IMR-90 (cell line): ENCODE data around the gene ZNF597. TPM values are rescaled to one million over a fixed set of nuclear protein-coding genes. Genes with fewer than 3 reads are reported as not detected.

ENCODE experiments used
- ATAC-seq: fragments of 200-7000 bp; cut with Tn5 transposase; 2 replicates; pipeline ENCODE4 v1.9.1; 2020; ENCODE audit warnings: low read depth, mild to moderate bottlenecking, moderate library complexity
- BruUV-seq: library from RNA; stranded (reverse); fragments of 400-500 nt; replicated peaks from 2 replicates; lab custom pipeline; 2021; lab: Mats Ljungman, UMichigan
- CTCF ChIA-PET: fragments of 300-600 bp; formaldehyde crosslinking; extraction: SDS; loops from one replicate; lab custom pipeline; 2021; ENCODE audit warnings: antibody characterized with exemption; lab: Yijun Ruan, JAX
- POLR2A ChIA-PET: fragments of 300-600 bp; sonication (Branson Sonifier 250); formaldehyde crosslinking; loops from one replicate; lab custom pipeline; 2022; ENCODE audit warnings: antibody characterized with exemption; ENCODE audit not compliant: unreplicated experiment; lab: Charles Lee
- DNase-seq: peaks from one replicate; pipeline ENCODE4 v3.0.0; 2013
- H2AFZ ChIP-seq: replicated peaks from 2 replicates; pipeline ENCODE3; 2013; ENCODE audit warnings: low read length, mild to moderate bottlenecking; ENCODE audit not compliant: poor library complexity
- H2AK5ac ChIP-seq: 2 replicates; pipeline ENCODE4 v1.6.1; 2013; ENCODE audit warnings: low read depth, low read length, inconsistent platforms
- H2AK9ac ChIP-seq: replicated peaks from 2 replicates; pipeline ENCODE3; 2013; ENCODE audit warnings: mild to moderate bottlenecking, low read depth, low read length, moderate library complexity; ENCODE audit not compliant: poor library complexity
- H2BK120ac ChIP-seq: 2 replicates; pipeline ENCODE4 v1.6.1; 2013; ENCODE audit warnings: low read depth, low read length, inconsistent platforms
- H2BK15ac ChIP-seq: 3 replicates; pipeline ENCODE4 v1.6.1; 2013; ENCODE audit warnings: low read depth, low read length, inconsistent platforms
- H2BK20ac ChIP-seq: 2 replicates; pipeline ENCODE4 v1.6.1; 2013; ENCODE audit warnings: low read depth, mild to moderate bottlenecking, inconsistent platforms, low read length, moderate library complexity
- H2BK5ac ChIP-seq: 2 replicates; pipeline ENCODE4 v1.6.1; 2013; ENCODE audit warnings: mild to moderate bottlenecking, low read depth, low read length, inconsistent platforms; ENCODE audit not compliant: poor library complexity, severe bottlenecking
- H3K14ac ChIP-seq: replicated peaks from 2 replicates; pipeline ENCODE4 v1.6.1; 2013; ENCODE audit warnings: low read depth, low read length, inconsistent platforms
- H3K18ac ChIP-seq: 2 replicates; pipeline ENCODE4 v1.6.1; 2013; ENCODE audit warnings: low read depth, low read length, control low read depth
- H3K23ac ChIP-seq: 2 replicates; pipeline ENCODE4 v1.6.1; 2013; ENCODE audit warnings: low read depth, low read length, inconsistent platforms
- H3K27ac ChIP-seq: 2 replicates; pipeline ENCODE4 v1.5.1; 2013; ENCODE audit warnings: mild to moderate bottlenecking, control low read depth, low read length; ENCODE audit not compliant: insufficient read depth
- H3K27me3 ChIP-seq: 2 replicates; pipeline ENCODE4 v1.6.1; 2013; ENCODE audit warnings: low read length; ENCODE audit not compliant: control insufficient read depth, insufficient read depth
- H3K36me3 ChIP-seq: 2 replicates; pipeline ENCODE4 v1.6.1; 2013; ENCODE audit warnings: low read length, mixed read lengths; ENCODE audit not compliant: control insufficient read depth, insufficient read depth
- H3K4ac ChIP-seq: 2 replicates; pipeline ENCODE4 v1.6.1; 2013; ENCODE audit warnings: low read depth, low read length, inconsistent platforms
- H3K4me1 ChIP-seq: 2 replicates; pipeline ENCODE4 v1.6.1; 2013; ENCODE audit warnings: low read length, mixed read lengths; ENCODE audit not compliant: control insufficient read depth, insufficient read depth
- H3K4me2 ChIP-seq: 2 replicates; pipeline ENCODE4 v1.6.1; 2013; ENCODE audit warnings: low read depth, mild to moderate bottlenecking, control low read depth, low read length, moderate library complexity
- H3K4me3 ChIP-seq: 2 replicates; pipeline ENCODE4 v1.5.1; 2013; ENCODE audit warnings: low read depth, mild to moderate bottlenecking, control low read depth, low read length, moderate library complexity; ENCODE audit not compliant: insufficient read depth
- H3K56ac ChIP-seq: 2 replicates; pipeline ENCODE4 v1.6.1; 2013; ENCODE audit warnings: low read length, inconsistent platforms; ENCODE audit not compliant: insufficient read depth; ENCODE audit errors: extremely low read depth
- H3K79me1 ChIP-seq, 2 experiments: 2 replicates each; pipeline ENCODE4 v1.6.1; 2013; ENCODE audit warnings: low read length in 2 of 2, inconsistent platforms in 1 of 2, low read depth in 1 of 2
- H3K9ac ChIP-seq: 2 replicates; pipeline ENCODE4 v1.6.1; 2013; ENCODE audit warnings: low read depth, low read length, control low read depth
- H3K9me1 ChIP-seq: 2 replicates; pipeline ENCODE4 v1.6.1; 2013; ENCODE audit warnings: low read length, inconsistent platforms; ENCODE audit not compliant: insufficient read depth
- H3K9me3 ChIP-seq: 2 replicates; pipeline ENCODE4 v1.6.1; 2013; ENCODE audit warnings: low read length; ENCODE audit not compliant: control insufficient read depth, insufficient read depth
- H4K20me1 ChIP-seq: 2 replicates; pipeline ENCODE4 v1.6.1; 2013; ENCODE audit warnings: low read length, inconsistent platforms; ENCODE audit not compliant: insufficient read depth
- H4K5ac ChIP-seq: 2 replicates; pipeline ENCODE4 v1.6.1; 2013; ENCODE audit warnings: mild to moderate bottlenecking, low read depth, low read length, control low read depth
- H4K8ac ChIP-seq, 2 experiments: 2 replicates each; pipeline ENCODE4 v1.6.1; 2013; ENCODE audit warnings: low read depth in 2 of 2, low read length in 2 of 2, control low read depth in 1 of 2, inconsistent platforms in 1 of 2
- H4K91ac ChIP-seq: 2 replicates; pipeline ENCODE4 v1.6.1; 2013; ENCODE audit warnings: low read depth, low read length, inconsistent platforms; ENCODE audit not compliant: insufficient read depth
- BHLHE40 ChIP-seq: fragments of 150-350 bp; IDR thresholded peaks from 2 replicates; pipeline ENCODE4 v1.6.1; 2016; ENCODE audit warnings: mild to moderate bottlenecking, low read depth, low read length
- CEBPB ChIP-seq: IDR thresholded peaks from 2 replicates; pipeline ENCODE4 v1.6.1; 2012; ENCODE audit warnings: low read depth, low read length, improper control_type of control experiment
- CHD1 ChIP-seq: IDR thresholded peaks from 2 replicates; pipeline ENCODE4 v1.6.1; 2012; ENCODE audit warnings: low read depth, low read length, improper control_type of control experiment
- CTCF ChIP-seq: conservative IDR thresholded peaks from 2 replicates; pipeline ENCODE4 v1.5.1; 2012; ENCODE audit warnings: mild to moderate bottlenecking, low read depth, low read length, improper control_type of control experiment
- ELK1 ChIP-seq: fragments of 150-350 bp; IDR thresholded peaks from 2 replicates; pipeline ENCODE4 v1.6.1; 2016; ENCODE audit warnings: low read depth, mild to moderate bottlenecking, low read length, moderate library complexity, borderline replicate concordance
- FOS ChIP-seq: fragments of 150-350 bp; IDR thresholded peaks from 2 replicates; pipeline ENCODE4 v1.6.1; 2016; ENCODE audit warnings: low read depth, low read length
- MAFK ChIP-seq: IDR thresholded peaks from 2 replicates; pipeline ENCODE4 v1.6.1; 2012; ENCODE audit warnings: low read depth, low read length, improper control_type of control experiment
- MAZ ChIP-seq: IDR thresholded peaks from 2 replicates; pipeline ENCODE4 v1.6.1; 2012; ENCODE audit warnings: low read depth, mild to moderate bottlenecking, low read length, improper control_type of control experiment, moderate library complexity, borderline replicate concordance
- MXI1 ChIP-seq: IDR thresholded peaks from 2 replicates; pipeline ENCODE4 v1.6.1; 2012; ENCODE audit warnings: low read depth, mild to moderate bottlenecking, low read length, moderate library complexity, borderline replicate concordance
- NFE2L2 ChIP-seq: fragments of 150-350 bp; IDR thresholded peaks from 2 replicates; pipeline ENCODE4 v1.6.1; 2016; ENCODE audit warnings: low read depth, mild to moderate bottlenecking, low read length
- POLR2A ChIP-seq: IDR thresholded peaks from 2 replicates; pipeline ENCODE4 v1.6.1; 2012; ENCODE audit warnings: mild to moderate bottlenecking, low read depth, low read length
- RAD21 ChIP-seq: IDR thresholded peaks from 2 replicates; pipeline ENCODE4 v1.6.1; 2012; ENCODE audit warnings: low read length, improper control_type of control experiment
- RCOR1 ChIP-seq: IDR thresholded peaks from 2 replicates; pipeline ENCODE4 v1.6.1; 2012; ENCODE audit warnings: mild to moderate bottlenecking, low read length, improper control_type of control experiment; ENCODE audit not compliant: insufficient replicate concordance
- RFX5 ChIP-seq: IDR thresholded peaks from 2 replicates; pipeline ENCODE4 v1.8.0; 2012; ENCODE audit warnings: low read depth, mild to moderate bottlenecking, low read length, moderate library complexity
- SMC3 ChIP-seq: fragments of 150-350 bp; IDR thresholded peaks from 2 replicates; pipeline ENCODE4 v1.6.1; 2016; ENCODE audit warnings: low read depth, mild to moderate bottlenecking, antibody characterized with exemption, low read length, moderate library complexity
- USF2 ChIP-seq: fragments of 150-350 bp; IDR thresholded peaks from 2 replicates; pipeline ENCODE4 v1.6.1; 2017; ENCODE audit warnings: mild to moderate bottlenecking, antibody characterized with exemption, low read length, low read depth
- WGBS, 2 experiments: methylation state at CpG; one replicate each; pipeline versions ENCODE4 v1.1.5 to v1.1.7; 2013; ENCODE audit warnings: missing lambda C conversion rate in 2 of 2; ENCODE audit not compliant: insufficient read length in 1 of 2; ENCODE audit errors: extremely low coverage in 2 of 2; 5-methylcytosine and 5-hydroxymethylcytosine counted together
- dilution Hi-C: fragments of 300-500 bp; cut with HindIII; formaldehyde crosslinking; loops from one replicate; pipeline ENCODE4 v1.14.3; 2018; ENCODE audit warnings: low sequenced_read_pairs; ENCODE audit not compliant: unreplicated experiment
- in situ Hi-C: fragments of 300-500 bp; cut with MboI; formaldehyde crosslinking; loops from 3 replicates; pipeline ENCODE4 v1.14.3; 2019; ENCODE audit warnings: low sequenced_read_pairs, inconsistent platforms, mixed read lengths
- intact Hi-C: fragments of 100-400 bp; cut with micrococcal nuclease; formaldehyde crosslinking; loops from 2 replicates; pipeline ENCODE4 v1.10.0; 2022
- polyA plus RNA-seq, 3 experiments: library from polyadenylated mRNA; depleted of rRNA; stranded (reverse); fragments of >200 nt; gene quantifications; 2 replicates each; pipeline ENCODE4 v1.2.3, GENCODE V29; 2012; ENCODE audit warnings: low replicate concordance in 1 of 3
- total RNA-seq: library from RNA; depleted of rRNA; stranded (reverse); fragments of >200 nt; gene quantifications from 2 replicates; pipeline ENCODE4 v1.2.3, GENCODE V29; 2012

ZNF597 gene
- total and polyA plus RNA-seq, 2 of the 4 experiments (the other 2 are of a cell fraction) = 0.91 to 3.0 TPM

- POLR2A ChIA-PET = interaction anchor here (1.0 kb wide), 1 partner anchor 44 kb away, joined by 3 read pairs; no protein-coding TSS in a partner anchor
- H3K4ac ChIP-seq = peak overlapping the region; percentile 47
Observed at GRCh38 chr16:3400446-3400778, 42.9 kb downstream of the ZNF597 start.

More at GRCh38 chr16:3400446-3400778, 42.9 kb downstream of the ZNF597 start:
- 7% methylated on average over 6 of the region's 18 CpGs; no CpG with 5 or more reads in 1 of the 2 experiments for WGBS, 2 experiments
- Histone ChIP-seq H3K9me3 (peaks cover 24% of the 10 kb centered on the region), H2AK9ac (peak overlapping the region; percentile 73), H4K20me1 (peaks cover 2% of the 10 kb centered on the region; the same call in 1 of the 2 replicates), H2BK15ac (no peak overlapping the region), H3K27me3 (no peaks in the 10 kb centered on the region), H2BK5ac (peak overlapping the region; percentile 23), H3K14ac (peak overlapping the region; percentile 63), H4K8ac (peak overlapping the region; percentile 43 to 59; a peak in 2 of 4 replicates), H3K9ac (peak overlapping the region; percentile 89), H3K4me1 (peaks cover 4% of the 10 kb centered on the region), H4K5ac (peak overlapping the region; percentile 23; the same call in 1 of the 2 replicates), H3K36me3 (peaks cover 39% of the 10 kb centered on the region), H3K4me2 (peak overlapping the region; percentile 100), H3K18ac (no peak overlapping the region), H2AFZ (peak overlapping the region; percentile 94), H2AK5ac (no peak overlapping the region), H3K9me1 (no peaks in the 10 kb centered on the region), H3K56ac (peak overlapping the region; percentile 60), H3K79me1 (peaks cover 47 to 63% of the 10 kb centered on the region in 2 experiments), H3K27ac (peak overlapping the region; percentile 66), H2BK20ac (no peak overlapping the region), H3K4me3 (peak overlapping the region; percentile 73), H4K91ac (no peak overlapping the region), H3K23ac (peak overlapping the region; percentile 64), H2BK120ac (no peak overlapping the region)
- ATAC-seq = no peak
- intact Hi-C loops (loop anchor here (2.0 kb wide), 1 partner anchor 58 kb away; no protein-coding TSS in a partner anchor), in situ Hi-C loops (no loop called here), dilution Hi-C loops (no loop called here)
- no peak for DNase-seq
- CTCF ChIA-PET = no interaction called here
- BruUV-seq = no TSS peak
- TF ChIP-seq FOS (no peak), MXI1 (no peak), POLR2A (no peak), RAD21 (no peak), ELK1 (no peak), NFE2L2 (no peak), BHLHE40 (no peak), CHD1 (no peak), SMC3 (no peak), USF2 (no peak), CEBPB (no peak), RFX5 (no peak), RCOR1 (no peak), MAZ (no peak), MAFK (no peak), CTCF (no peak)
